OCI-LY7 (cell line): ENCODE data around the gene IGSF21.

Source experiments
- EZH2phosphoT487 ChIP-seq: fragments of 200-600 bp; sonication (generic); IDR thresholded peaks from 2 replicates; pipeline ENCODE4 v1.6.1; 2018; ENCODE audit warnings: low read depth, borderline replicate concordance, mild to moderate bottlenecking, mixed run types, antibody characterized with exemption, low read length, moderate library complexity, mixed read lengths
- TF ChIP-seq, protein P1 (sequence below): fragments of 200-600 bp; sonication (generic); conservative IDR thresholded peaks from 2 replicates; pipeline ENCODE4 v1.5.1; 2014; ENCODE audit warnings: mild to moderate bottlenecking, antibody characterized with exemption, low read length, moderate library complexity, mixed read lengths

- TF ChIP-seq, protein P1, sequence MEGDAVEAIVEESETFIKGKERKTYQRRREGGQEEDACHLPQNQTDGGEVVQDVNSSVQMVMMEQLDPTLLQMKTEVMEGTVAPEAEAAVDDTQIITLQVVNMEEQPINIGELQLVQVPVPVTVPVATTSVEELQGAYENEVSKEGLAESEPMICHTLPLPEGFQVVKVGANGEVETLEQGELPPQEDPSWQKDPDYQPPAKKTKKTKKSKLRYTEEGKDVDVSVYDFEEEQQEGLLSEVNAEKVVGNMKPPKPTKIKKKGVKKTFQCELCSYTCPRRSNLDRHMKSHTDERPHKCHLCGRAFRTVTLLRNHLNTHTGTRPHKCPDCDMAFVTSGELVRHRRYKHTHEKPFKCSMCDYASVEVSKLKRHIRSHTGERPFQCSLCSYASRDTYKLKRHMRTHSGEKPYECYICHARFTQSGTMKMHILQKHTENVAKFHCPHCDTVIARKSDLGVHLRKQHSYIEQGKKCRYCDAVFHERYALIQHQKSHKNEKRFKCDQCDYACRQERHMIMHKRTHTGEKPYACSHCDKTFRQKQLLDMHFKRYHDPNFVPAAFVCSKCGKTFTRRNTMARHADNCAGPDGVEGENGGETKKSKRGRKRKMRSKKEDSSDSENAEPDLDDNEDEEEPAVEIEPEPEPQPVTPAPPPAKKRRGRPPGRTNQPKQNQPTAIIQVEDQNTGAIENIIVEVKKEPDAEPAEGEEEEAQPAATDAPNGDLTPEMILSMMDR = no peak
- TF ChIP-seq EZH2phosphoT487 = no peak
Observed at GRCh38 chr1:18362150-18362549, 254.6 kb downstream of the IGSF21 start.
